Measurements from ENCODE around the gene TNK2.

- TF ChIP-seq BHLHE40 (IDR thresholded peaks at IDR 0.05; ENCODE audit: borderline replicate concordance) (no peak), ZNF384 (IDR thresholded peaks at IDR 0.05) (no peak), PKNOX1 (IDR thresholded peaks at IDR 0.05) (no peak), L3MBTL2 (conservative IDR thresholded peaks at IDR 0.05) (no peak), FOXA1 (IDR thresholded peaks at IDR 0.05) (no peak), SP1 (IDR thresholded peaks at IDR 0.05) (no peak), ARNT (IDR thresholded peaks at IDR 0.05) (no peak), NFRKB (IDR thresholded peaks at IDR 0.05) (no peak), ELF4 (IDR thresholded peaks at IDR 0.05) (no peak)
Measured at GRCh38 chr3:195893044-195893395, 15.3 kb downstream of the TNK2 start.
